Right renal cortex interstitium (tissue), 3 donors: Measurements from ENCODE around the gene HPCAL4. TPM values are rescaled to one million over a fixed set of nuclear protein-coding genes. Genes with fewer than 3 reads are reported as not detected.

Source experiments
- DNase-seq, 3 donors: peaks; one replicate each; pipeline ENCODE4 v3.0.0-alpha.2; 2013; ENCODE audit warnings: low read depth in 3 of 3, low spot score in 2 of 3
- polyA plus RNA-seq, 3 donors: library from polyadenylated mRNA; unstranded; fragments of 120-200 nt; gene quantifications; one replicate each; pipeline ENCODE4 v1.2.1, GENCODE V29; 2013; ENCODE audit not compliant: insufficient read length in 3 of 3

HPCAL4 gene
- polyA plus RNA-seq, 3 donors = 0.76 to 1.5 (median 0.92) TPM

DNA sequence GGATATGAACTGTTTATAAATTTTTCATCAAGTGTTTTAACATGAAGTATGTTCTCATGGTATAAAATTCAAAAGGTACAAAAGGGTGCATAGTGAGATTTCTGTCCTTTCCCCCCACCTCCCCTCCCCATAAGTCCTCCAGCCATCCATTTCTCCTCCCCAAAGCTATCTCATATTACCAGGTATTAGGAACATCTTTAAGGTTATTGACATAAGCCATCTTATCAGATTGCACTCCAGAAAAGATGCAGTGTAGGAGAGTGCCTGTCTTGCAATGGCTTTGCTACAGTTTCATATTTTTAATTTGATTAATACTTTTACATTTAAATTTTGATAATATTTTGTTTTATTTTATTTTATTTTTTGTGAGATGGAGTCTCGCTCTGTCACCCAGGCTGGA is 13.5 kb upstream of the HPCAL4 start:
- no peak for DNase-seq

DNA sequence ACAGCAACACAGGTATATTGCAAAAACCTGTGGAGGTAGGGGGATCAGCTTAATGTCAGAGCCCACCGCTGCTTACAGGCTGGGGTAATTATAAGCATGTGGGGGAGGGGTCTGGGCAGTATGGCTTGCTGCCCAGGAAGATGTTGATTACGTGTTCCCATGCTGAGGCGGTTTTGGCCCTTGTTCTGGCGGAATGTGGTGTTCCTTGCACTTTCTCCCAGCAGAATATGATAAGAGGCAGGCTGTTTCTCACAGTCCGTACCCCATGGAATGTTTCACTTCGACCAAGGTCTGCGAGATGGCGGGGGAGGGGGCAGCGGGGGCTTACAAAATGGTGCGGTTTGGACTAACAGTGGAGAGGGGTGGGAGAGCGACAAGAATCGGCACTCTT is 9.8 kb upstream of the HPCAL4 start:
- no peak for DNase-seq

DNA sequence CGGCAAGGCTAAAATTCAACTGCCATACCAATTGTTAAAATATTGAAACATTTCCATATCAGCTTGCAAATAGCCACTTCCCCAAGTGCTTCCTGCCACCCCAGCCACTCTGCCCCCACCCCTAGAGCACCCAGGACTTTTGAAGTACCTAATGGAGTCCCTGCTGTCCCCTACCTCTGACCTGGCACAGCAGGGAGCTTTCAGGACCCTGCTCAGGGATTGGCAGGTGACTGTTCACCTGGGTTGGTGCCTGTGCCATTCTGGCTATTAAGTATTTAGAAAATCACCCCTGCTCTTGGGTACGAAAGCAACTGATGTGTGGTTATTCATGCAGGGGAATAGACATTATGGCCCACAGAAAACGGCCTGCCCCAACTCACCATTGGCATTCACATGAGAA is 9.1 kb upstream of the HPCAL4 start:
- DNase-seq = no peak

DNA sequence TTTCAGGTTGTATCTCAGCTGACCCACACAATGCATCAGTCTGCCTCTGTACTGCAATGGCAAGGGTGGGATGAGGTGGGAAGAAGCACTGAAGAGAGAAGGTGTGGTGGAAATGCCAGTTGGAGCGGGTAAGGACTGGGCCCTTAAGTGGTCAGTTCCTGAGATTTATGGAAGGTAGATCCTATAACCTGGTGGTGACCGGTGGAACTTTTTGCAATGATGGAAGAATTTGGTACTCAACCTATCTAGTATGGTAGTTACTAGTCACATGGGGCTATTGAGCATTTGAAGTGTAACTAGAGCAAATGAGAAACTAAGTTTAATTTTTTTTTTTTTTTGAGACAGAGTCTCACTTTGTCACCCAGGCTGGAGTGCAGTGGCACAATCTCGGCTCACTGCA is 8.2 kb upstream of the HPCAL4 start:
- DNase-seq = no peak

DNA sequence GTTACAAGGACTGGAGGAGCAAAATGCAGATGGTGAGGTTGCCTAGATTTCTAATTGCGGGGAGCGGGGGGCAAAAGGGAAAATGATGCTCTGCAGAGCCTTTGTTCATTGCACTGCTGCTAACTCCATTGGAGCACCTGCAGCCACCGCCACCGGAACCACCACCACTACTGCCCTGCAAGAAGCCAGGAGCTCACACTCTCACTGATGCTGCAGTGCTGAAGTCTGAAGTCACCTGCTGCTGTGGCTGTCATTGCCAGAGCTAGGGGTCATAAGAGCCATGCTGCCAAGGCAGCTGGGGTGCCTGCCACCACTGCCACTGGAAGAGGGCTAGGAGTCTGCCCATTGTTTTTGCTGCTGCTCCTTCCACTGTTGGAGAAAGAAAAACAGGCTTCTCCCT is 7.3 kb upstream of the HPCAL4 start:
- DNase-seq = no peak

DNA sequence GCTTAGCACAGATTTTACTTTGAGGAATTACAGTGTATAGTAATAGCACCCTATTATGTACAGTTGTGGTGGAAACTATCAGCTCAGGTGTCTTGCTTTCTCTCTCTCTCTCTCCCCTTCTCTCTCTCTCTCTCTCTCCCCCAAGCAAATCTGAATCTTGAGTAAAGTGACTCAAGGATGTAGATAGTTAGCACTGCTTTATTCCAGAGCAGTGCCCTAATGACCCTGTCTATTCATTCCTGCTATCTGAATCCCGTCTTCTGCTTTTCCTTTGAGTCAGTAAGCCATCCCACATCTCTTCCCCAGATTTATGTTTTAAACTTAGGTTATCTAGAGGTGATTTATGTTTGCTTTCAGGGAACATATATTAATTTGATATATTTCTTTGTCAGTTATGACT is 5.2 kb upstream of the HPCAL4 start:
- no peak for DNase-seq

DNA sequence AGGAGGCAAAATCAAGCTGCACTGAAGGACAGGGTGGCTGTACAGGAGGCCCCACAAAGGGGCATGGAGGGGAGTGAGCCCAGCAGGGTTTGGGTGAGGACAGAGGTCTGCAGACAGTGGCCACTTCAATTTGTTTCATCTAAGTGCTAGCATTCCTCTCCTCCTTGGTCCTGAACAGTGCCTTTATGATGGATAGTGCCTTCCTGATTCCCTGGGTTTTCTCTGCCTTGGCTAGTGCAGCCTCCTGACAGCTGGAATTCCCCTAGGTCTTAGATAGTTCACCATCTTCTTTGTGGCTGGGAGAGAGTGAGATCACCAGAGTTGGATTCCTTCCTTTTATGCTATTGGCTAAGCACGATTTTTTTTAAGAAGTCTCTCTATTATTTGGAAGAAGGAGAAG is 3.8 kb upstream of the HPCAL4 start:
- no peak for DNase-seq

DNA sequence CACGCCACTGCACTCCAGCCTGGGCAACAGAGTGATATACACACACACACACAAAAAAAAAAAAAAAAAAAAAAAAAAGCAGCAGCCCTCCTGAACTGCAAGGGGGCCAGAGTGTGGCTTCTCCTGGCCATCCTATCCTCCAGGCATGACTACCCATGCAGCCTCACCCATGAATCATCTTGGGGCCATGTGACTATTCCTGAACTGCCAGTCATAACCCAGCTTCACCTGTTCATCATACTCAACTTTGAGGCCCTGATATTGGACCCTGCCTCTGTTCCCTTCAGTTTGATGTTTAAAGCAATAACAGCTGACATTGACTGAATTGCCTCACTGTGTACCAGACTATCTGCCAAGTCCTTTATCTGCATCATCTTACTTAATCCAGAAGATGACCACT is 2.8 kb upstream of the HPCAL4 start:
- DNase-seq = no peak

DNA sequence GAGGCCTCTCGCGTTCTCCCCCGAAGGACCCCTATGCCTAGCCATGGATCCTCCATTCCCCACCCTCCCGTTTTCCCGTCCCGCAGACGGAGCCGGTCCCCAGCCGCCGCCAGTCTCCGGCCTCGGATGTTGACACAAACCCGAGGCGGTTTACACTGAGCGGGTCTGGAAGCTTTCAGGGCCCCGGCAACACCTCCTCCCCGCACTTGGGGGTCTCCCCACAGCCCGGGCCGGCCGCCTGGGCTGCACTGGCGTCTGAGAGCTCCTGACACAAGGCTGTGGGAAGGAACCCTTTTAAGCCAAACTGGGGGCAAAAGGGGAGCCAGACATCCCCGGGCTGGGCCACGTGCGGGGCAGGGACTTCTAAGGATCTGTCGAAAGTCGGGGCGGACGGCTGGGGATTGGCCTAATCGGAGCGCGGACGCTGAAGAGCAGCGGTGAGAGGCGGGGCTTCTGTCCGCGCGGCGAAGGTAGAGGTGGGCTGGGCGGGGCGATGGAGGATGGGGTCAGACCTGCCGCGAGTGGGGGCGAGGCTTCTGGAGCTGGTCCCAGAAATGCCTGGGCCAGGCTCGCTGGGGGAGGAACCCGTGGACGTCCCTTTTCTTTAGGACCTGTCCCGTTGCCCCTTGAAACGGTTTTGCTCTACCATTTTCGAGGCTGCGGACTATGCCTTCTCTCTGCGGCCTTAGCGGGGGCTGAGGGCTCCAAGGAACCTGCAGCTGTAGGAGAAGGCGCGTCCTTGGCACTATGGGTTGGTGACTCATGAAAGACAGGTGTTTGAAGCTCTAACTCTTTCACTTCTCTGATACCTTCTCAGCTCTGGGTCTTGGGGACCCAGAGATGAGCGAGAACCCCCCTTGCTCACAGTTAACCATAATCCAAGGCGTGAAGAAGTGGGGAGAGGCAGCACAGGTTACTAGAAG is 1.2 kb upstream of the HPCAL4 start:
- no peak for DNase-seq

DNA sequence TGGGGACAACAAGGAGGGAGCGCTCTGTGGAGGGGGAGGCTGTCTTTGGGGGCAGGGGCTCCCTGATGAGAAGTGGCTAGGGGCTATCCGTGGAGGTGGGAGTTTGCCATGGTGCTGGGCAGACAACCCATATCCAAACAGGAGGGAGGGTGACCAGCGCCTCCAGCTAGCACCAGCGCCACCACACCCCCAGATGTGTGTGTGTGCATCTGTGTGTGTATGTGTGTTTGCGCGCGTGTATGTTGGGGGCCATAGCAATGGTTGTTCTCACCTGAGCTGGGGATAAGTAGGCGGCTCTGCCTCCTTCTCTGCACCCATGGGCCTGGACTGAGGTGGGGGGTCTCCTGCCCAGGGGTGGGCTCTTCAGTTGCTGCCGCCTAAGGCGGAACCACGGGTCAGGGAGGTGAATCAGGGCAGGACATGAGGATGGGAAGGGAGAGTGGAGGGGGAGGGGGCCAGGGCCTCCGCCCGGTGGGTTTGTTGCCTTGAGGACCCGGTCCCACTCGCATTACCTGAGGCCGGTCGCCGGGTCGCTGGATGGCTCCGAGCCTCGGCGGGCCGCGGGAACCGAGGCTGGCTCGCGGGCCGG is 345 bp downstream of the HPCAL4 start:
- no peak for DNase-seq

DNA sequence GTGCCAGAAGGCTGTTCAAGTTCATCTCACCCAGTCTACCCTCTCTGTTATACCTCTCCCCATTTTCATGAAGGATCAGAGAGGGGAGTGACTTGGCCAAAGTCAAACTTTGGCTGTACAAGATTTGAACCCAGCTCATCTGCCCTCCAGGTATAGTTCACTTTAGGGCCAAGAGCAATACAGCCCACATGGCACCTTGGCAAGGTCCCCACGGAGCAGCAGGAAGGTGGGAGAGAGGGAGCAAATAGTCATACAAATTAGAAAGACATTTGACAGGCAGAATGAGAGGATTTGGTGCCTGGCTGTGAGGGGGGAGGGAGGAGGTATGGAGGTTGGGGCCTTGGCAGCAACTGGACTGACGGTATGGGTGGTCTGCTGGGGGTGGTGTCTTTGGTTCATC is 1.0 kb downstream of the HPCAL4 start:
- no peak for DNase-seq

DNA sequence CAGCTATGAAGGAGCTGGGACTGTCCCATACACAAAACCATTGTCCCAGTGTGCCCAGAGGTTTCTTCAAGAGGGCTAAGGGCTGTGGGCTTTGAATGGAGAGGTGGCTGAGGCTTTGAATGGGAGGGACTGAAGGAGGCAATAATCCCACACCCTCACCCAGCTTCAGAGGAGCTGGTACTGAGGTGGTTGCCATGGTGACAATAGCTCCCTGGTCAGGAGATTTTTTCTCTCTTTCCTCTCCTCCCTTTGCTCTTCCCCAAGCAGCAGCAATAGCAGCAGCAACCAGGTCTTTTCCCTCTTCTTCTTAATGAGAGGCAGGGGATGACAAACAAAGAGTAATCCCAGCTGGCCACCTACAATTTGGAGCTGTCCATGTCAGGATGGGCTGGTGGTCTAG is 1.6 kb downstream of the HPCAL4 start:
- no peak for DNase-seq

DNA sequence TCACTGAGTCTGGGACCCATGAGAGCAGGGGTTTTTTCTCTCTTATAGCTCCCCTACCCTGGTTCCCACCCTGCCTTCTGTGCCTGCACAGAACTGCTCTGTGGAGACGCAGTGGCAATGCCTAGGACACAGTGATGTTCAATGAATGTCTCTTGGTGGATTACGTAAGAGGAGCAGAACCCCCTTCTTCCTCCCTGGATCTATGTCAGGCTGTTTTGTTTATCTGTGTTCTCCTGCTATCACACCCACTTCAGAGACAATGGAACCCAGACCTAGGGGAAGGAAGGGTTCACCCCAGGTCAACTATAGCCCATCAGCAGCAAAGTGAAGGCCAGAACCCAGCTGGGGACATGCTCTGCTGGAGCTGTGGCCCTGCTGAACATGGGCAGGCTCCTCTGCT is 2.0 kb downstream of the HPCAL4 start:
- DNase-seq = no peak

DNA sequence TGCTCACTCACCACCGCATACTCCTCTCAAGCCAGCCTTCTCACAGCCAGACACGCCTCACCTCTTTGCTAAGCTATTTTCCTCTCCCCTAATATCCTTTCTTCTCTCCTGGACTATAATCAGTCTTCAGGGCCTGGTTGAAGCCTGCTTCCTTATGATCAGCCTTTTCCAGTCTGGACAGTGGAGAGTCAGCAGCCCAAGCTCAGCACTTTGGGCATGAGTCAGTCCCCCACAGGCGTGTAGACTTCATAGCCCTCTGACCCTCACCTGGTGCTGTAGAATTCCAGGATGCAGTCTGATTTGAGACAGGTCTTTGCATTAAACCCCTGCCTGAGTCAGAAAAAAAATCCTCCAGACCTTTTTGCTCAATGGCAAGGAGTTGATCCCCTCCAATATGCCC is 2.5 kb downstream of the HPCAL4 start:
- no peak for DNase-seq

DNA sequence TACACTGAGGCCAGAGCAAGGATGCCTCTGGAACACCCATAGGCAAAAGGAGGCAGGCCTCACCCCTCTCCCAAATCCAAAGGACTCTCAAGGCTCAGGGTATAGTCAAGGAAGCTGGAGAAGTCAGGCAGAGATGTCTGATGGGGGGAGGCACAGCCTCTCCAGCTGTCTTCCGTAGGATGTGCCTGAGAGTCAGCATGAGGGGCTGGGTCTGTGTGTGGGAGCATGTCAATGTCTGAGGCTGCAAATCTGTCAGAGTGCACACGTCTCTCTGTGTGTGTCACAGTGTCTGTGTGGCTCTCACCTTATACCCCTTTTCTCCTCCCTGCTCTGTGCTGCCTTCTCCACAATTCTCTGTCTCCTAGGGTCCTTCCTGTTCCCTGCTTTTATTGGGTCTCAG is 4.0 kb downstream of the HPCAL4 start:
- no peak for DNase-seq

DNA sequence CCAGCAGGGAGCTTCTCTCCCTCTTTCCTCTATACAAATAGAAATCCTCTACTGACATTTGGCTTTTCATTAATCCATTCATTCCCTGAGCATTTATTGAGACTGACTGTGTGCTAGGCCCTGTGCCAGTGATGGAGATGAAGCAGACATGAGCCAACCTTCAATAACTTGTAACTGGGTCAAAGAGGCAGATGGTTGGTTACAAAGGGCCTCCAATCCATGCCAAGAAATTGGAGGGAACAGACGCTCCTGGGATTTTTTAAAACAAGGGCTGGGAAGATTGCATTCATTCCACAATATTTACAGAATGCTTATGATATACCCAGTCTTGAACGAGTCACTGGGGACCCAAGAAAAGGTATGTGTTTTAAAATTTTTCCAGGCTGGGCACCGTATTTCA is 6.2 kb downstream of the HPCAL4 start:
- DNase-seq = no peak

DNA sequence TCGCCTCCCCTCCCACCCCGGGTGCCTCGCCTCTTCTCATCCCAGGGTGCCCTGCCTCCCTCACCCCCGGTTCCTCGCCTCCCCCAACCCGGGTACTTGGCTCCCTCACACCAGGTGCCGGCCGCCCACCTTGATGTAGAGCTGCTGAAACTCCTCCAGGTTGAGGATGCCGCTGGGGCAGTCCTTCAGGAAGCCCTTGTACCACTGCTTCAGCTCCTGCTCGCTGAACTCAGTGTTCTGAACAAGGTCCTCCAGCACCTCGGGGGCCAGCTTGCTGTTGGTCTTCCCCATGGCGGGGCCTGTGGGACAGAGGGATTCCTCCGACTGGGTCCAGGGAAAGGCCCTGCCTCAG is 6.9 kb downstream of the HPCAL4 start:
- no peak for DNase-seq

DNA sequence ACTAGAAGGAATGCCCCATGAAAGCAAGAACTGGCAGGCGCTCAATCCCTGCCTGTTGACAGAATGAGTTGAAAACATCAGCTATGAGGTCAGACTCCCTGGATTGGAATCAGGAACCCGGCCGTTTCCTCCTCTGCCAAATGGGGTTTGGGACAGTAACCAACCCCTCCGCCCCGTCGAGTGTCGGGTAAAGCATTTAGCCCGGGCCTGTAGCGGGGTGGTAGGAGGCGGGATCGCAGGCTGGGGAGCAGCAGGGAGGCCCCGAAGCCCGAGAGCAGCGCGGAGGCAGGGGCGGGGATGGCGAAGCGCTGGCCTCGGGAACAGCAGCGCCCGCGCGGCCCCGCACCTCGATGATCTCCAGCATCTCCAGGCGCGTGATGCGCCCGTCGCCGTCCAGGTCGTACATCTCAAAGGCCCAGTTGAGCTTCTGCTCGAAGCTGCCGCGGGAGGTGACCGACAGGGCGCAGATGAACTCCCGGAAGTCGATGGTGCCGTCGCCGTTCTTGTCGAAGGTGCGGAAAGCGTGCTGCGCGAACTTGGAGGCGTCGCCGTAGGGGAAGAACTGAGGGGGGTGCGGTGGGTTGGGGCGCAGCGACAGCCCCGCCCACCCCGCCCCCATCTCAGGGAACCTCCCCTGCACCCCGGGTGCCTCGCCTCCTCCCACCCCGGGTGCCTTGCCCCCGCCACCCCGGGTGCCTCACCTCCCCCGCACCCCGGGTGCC is 7.5 kb downstream of the HPCAL4 start:
- DNase-seq = no peak

DNA sequence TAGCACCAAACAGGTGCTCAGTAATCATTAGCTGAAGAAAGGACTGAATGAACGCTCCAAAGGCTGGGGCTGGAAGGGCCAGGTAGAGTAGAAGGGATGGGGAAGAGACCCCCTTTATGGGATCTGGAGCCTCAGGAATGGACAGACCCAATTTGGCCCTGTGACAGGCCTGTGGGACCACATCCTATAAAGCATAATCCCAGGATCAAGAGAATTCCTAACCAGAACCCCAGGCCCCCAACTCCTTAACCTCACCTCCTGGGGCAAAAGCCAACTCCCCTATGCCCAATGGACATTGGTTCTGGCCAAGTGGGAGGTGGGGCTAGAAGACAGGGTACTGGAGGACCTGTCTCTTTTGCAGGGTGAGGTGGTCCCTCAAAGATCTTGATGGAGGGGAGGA is 9.2 kb downstream of the HPCAL4 start:
- DNase-seq = no peak

DNA sequence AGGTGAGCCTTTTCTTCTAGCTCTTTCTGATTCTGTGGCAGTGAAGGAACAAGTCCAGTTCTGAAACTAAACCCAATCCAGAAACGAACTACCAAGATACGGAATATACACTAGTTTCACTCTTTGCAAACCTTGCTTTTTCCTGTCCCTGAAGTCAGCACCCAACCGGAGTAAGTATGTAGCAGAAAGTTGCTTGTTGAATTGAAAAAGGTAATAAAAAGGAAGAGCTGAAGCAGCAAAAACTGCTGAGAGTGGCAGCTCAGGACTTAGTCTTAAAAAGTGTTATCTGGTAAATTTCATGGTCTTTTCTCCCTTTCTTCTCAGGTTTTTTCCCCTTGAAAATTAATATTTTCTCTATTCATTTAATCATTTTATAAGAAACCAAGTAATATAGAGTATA is 9.9 kb downstream of the HPCAL4 start:
- DNase-seq = no peak

DNA sequence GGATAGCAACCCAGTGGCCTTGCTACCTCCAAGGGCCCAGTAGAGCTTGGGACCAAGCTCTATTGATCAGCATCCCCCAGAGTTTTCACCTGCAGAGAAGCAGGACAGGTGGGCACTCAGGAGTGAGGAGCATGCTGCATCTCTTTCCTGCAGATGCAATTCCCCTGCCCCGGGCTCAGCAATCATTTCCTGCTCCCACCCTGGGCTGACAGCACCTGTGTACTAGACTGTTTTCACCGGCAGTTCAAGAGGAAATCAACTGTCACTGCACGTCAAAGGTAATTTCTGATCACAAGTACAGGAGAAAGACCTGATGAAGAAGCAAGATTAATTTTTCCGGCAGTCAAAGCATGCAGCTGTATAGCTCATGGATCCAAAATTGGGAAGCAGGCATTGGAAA is 10.5 kb downstream of the HPCAL4 start:
- DNase-seq = no peak

DNA sequence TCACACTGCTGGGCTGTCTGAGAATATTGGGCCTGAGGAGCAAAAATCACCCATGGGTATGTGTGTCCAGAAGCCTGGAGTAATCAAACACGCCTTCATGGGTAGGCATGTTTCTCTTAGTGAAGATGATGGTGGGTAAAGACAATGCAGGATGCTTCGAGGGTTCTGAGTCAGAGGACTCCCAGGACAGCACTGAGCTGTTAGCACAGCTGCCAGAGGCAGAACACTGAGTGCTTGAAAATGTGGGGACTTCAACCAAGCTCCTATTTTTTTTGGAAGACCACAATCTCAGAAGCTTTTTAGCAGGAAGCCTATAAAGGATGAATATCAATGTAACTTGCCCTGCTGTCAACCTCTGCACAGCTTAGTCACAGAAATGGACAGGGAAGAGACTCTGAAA is 11.4 kb downstream of the HPCAL4 start:
- no peak for DNase-seq
